H1 (cell line): ENCODE results near the gene OXNAD1. TPM values are rescaled to one million over a fixed set of nuclear protein-coding genes. Genes with fewer than 3 reads are reported as not detected.

Experiments used
- CBX8 ChIP-seq: fragments of 300-800, 300-1000 bp; sonication (generic); IDR thresholded peaks from 2 replicates; pipeline ENCODE4 v1.7.1; 2016; ENCODE audit warnings: low read depth, low read length, borderline replicate concordance
- CHD7 ChIP-seq: fragments of 300-600 bp; sonication (generic); IDR thresholded peaks from 2 replicates; pipeline ENCODE4 v1.7.1; 2012; ENCODE audit warnings: low read length, moderate library complexity, mild to moderate bottlenecking, inconsistent platforms; ENCODE audit not compliant: insufficient replicate concordance
- MAFK ChIP-seq: IDR thresholded peaks from 2 replicates; pipeline ENCODE4 v1.6.1; 2012; ENCODE audit warnings: low read depth, mild to moderate bottlenecking, improper control_type of control experiment, low read length
- PHF8 ChIP-seq: fragments of 200-600 bp; sonication (generic); conservative IDR thresholded peaks from 2 replicates; pipeline ENCODE4 v1.7.1; 2012; ENCODE audit warnings: low read depth, mild to moderate bottlenecking, inconsistent platforms, low read length, moderate library complexity
- POLR2AphosphoS5 ChIP-seq: IDR thresholded peaks from 2 replicates; pipeline ENCODE4 v1.6.1; 2011; ENCODE audit warnings: low read depth, low read length
- SIRT6 ChIP-seq: IDR thresholded peaks from one replicate; pipeline ENCODE4 v1.7.1; 2012; ENCODE audit warnings: low read length, inconsistent platforms
- TEAD4 ChIP-seq: IDR thresholded peaks from 2 replicates; pipeline ENCODE4 v1.6.1; 2012; ENCODE audit warnings: low read depth, low read length, inconsistent platforms, mixed read lengths
- ZNF274 ChIP-seq: IDR thresholded peaks from 2 replicates; pipeline ENCODE4 v1.7.0; 2012; ENCODE audit warnings: low read length, borderline replicate concordance; ENCODE audit errors: extremely low read depth
- polyA plus RNA-seq, 7 experiments: library from polyadenylated mRNA; depleted of rRNA in 3 of 7; stranded (reverse) in 5 of 7; unstranded in 2 of 7; fragments of >200 nt in 5 of 7; fragments of 200-250 nt in 2 of 7; gene quantifications; 1 replicate in 5 of 7; 2 replicates in 1 of 7; 4 replicates in 1 of 7; pipeline versions ENCODE4 v1.2.1 to v1.2.3, GENCODE V29; 2011 to 2013; ENCODE audit warnings: missing spikeins in 2 of 7, mixed read lengths in 2 of 7
- total RNA-seq: library from RNA; stranded (reverse); fragmentation: NEBNext Ultra II Directional; extraction: Animal tissue kit (Norgen Biotek cat#: 25700); gene quantifications from 2 replicates; pipeline ENCODE4 v1.2.1, GENCODE V29; 2021

Gene OXNAD1
- total and polyA plus RNA-seq, 2 of the 8 experiments (the other 6 are each of a cell fraction or from before 2014, with no cell fraction given), result 14.9 to 24.8 TPM

- TF ChIP-seq CHD7, result no peak
- TF ChIP-seq PHF8, result no peak
- TF ChIP-seq ZNF274, result no peak
- TF ChIP-seq MAFK, result no peak
- no peak for TF ChIP-seq CBX8
- no peak for TF ChIP-seq SIRT6
- TF ChIP-seq TEAD4, result no peak
- no peak for TF ChIP-seq POLR2AphosphoS5
Observed at GRCh38 chr3:16330351-16330750, 65.3 kb downstream of the OXNAD1 start (continued).
